Chondrocyte (in vitro differentiated cells): Measurements from ENCODE around the gene TNFSF11. TPM values are rescaled to one million over a fixed set of nuclear protein-coding genes. Genes with fewer than 3 reads are reported as not detected.

ENCODE experiments used
- DNase-seq: peaks from one replicate; pipeline ENCODE4 v3.0.0; 2021; ENCODE audit warnings: mixed read lengths, low spot score
- H3K27ac Mint-ChIP-seq: one replicate; pipeline ENCODE4 v1.8.0; 2021; ENCODE audit warnings: mild to moderate bottlenecking, moderate library complexity, mixed read lengths; ENCODE audit not compliant: unreplicated experiment
- H3K27me3 Mint-ChIP-seq: 2 replicates; pipeline ENCODE4 v1.8.0; 2021; ENCODE audit warnings: low read depth, mixed read lengths
- H3K36me3 Mint-ChIP-seq: 2 replicates; pipeline ENCODE4 v1.8.0; 2021; ENCODE audit warnings: low read depth, mixed read lengths
- H3K4me1 Mint-ChIP-seq: 2 replicates; pipeline ENCODE4 v1.8.0; 2021; ENCODE audit warnings: low read depth, mild to moderate bottlenecking, mixed read lengths
- H3K4me3 Mint-ChIP-seq: one replicate; pipeline ENCODE4 v1.8.0; 2021; ENCODE audit warnings: mild to moderate bottlenecking, moderate library complexity, mixed read lengths; ENCODE audit not compliant: unreplicated experiment
- H3K9me3 Mint-ChIP-seq: 2 replicates; pipeline ENCODE4 v1.8.0; 2021; ENCODE audit warnings: low read depth, mixed read lengths
- CTCF ChIP-seq: fragments of 200-600 bp; sonication (generic); IDR thresholded peaks from 2 replicates; pipeline ENCODE4 v1.5.0; 2021; ENCODE audit warnings: antibody characterized with exemption, mild to moderate bottlenecking, moderate library complexity
- total RNA-seq: library from RNA; stranded (reverse); gene quantifications from 3 replicates; pipeline ENCODE4 v1.2.1, GENCODE V29; 2021

TNFSF11 gene
- total RNA-seq, 1 donor from 2014 or later = 0.37 TPM

GRCh38 chr13:42612021-42612765, 38.2 kb downstream of the TNFSF11 start:
- TF ChIP-seq CTCF = no peak
- H3K9me3 Mint-ChIP-seq = no peaks in the 10 kb centered on the region
- no peaks in the 10 kb centered on the region for H3K4me1 Mint-ChIP-seq
- no peak for DNase-seq
- H3K36me3 Mint-ChIP-seq = no peaks in the 10 kb centered on the region
- peaks cover 18% of the 10 kb centered on the region for H3K27me3 Mint-ChIP-seq
- no peak overlapping the region for H3K4me3 Mint-ChIP-seq
- H3K27ac Mint-ChIP-seq = no peak overlapping the region

GRCh38 chr13:42614436-42615035, 40.6 kb downstream of the TNFSF11 start:
- H3K4me3 Mint-ChIP-seq = no peak overlapping the region
- DNase-seq = no peak
- no peaks in the 10 kb centered on the region for H3K4me1 Mint-ChIP-seq
- peaks cover 14% of the 10 kb centered on the region for H3K27me3 Mint-ChIP-seq
- H3K27ac Mint-ChIP-seq = no peak overlapping the region
- no peak for TF ChIP-seq CTCF
- no peaks in the 10 kb centered on the region for H3K36me3 Mint-ChIP-seq
- no peaks in the 10 kb centered on the region for H3K9me3 Mint-ChIP-seq

- H3K4me3 Mint-ChIP-seq = no peak overlapping the region
- no peak overlapping the region for H3K27ac Mint-ChIP-seq
- no peaks in the 10 kb centered on the region for H3K9me3 Mint-ChIP-seq
- H3K4me1 Mint-ChIP-seq = no peaks in the 10 kb centered on the region
- TF ChIP-seq CTCF = no peak
- peaks cover 12% of the 10 kb centered on the region for H3K27me3 Mint-ChIP-seq
- H3K36me3 Mint-ChIP-seq = no peaks in the 10 kb centered on the region
- DNase-seq = no peak
Observed at GRCh38 chr13:42615691-42616090, 41.7 kb downstream of the TNFSF11 start.

DNA sequence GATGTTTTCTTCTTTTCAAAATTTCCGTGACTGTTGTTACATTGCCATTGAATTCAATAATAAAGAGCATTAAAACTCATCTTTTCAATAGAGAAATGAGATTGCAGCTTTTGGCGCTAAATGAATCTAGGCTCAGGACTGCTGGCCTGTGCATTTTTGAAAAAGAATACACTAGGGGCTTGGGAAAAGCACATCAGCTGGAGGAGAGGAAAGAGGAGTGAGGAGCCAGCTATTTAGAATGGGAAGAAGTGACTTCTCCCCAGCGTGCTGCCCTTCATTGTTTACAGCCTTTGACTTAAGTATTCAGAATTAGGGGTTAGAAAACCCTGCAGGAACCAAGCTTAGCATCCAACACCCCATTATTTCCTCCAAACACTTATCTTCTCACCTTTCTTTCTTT, 43.3 kb downstream of the TNFSF11 start:
- Mint-ChIP-seq H3K27me3 (peaks cover 8% of the 10 kb centered on the region), H3K4me3 (no peak overlapping the region), H3K36me3 (no peaks in the 10 kb centered on the region), H3K4me1 (no peaks in the 10 kb centered on the region), H3K27ac (no peak overlapping the region), H3K9me3 (no peaks in the 10 kb centered on the region)
- TF ChIP-seq CTCF = no peak
- no peak for DNase-seq

DNA sequence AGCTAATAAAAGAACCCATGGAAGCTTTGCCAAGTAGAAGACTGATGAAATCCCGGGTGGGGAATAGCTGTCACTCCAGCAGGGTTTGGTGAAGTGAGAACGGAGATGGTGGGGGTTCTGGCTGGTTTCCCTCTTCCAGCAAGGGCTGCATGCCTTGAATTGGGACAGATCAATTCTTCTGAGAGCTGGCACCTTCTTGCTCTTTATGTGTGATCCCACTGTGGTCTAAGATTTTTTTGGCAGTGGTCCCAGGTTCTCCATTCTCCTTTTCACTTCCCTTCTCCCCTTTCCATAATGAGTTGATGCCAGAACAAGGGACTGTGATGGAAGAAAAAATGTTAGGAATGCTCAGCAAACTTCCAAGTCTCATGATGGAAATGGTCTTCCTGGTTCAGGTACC, 50.0 kb downstream of the TNFSF11 start:
- no peak for DNase-seq
- no peaks in the 10 kb centered on the region for H3K36me3 Mint-ChIP-seq
- no peaks in the 10 kb centered on the region for H3K9me3 Mint-ChIP-seq
- no peak for TF ChIP-seq CTCF
- peaks cover 11% of the 10 kb centered on the region for H3K4me1 Mint-ChIP-seq
- peaks cover 5% of the 10 kb centered on the region for H3K27me3 Mint-ChIP-seq
- H3K4me3 Mint-ChIP-seq = no peak overlapping the region
- H3K27ac Mint-ChIP-seq = no peak overlapping the region
